ENCODE measurements around the gene RELA.

- TF ChIP-seq EZH2 (IDR thresholded peaks at IDR 0.05; ENCODE audit: insufficient read depth, poor library complexity, severe bottlenecking), result no peak
- no peak for TF ChIP-seq EZH2phosphoT487 (IDR thresholded peaks at IDR 0.05; ENCODE audit: insufficient read depth, low read depth)
These were observed 18.7 kb downstream of the RELA start for GRCh38 chr11:65643971-65644370.

Data from GM23248 (cell line).